HCT116 (cell line): Measurements from ENCODE around the gene SLIT1. TPM values are rescaled to one million over a fixed set of nuclear protein-coding genes. Genes with fewer than 3 reads are reported as not detected.

Experiments used
- ATAC-seq: fragments of 200-7000 bp; cut with Tn5 transposase; 2 replicates; pipeline ENCODE4 v1.9.1; 2020; ENCODE audit warnings: mild to moderate bottlenecking, moderate library complexity
- BruUV-seq: library from RNA; stranded (reverse); fragments of 400-500 nt; replicated peaks from 2 replicates; lab custom pipeline; 2021; lab: Mats Ljungman, UMichigan
- CTCF ChIA-PET: fragments of 300-600 bp; sonication (Branson Sonifier 250); formaldehyde crosslinking; loops from one replicate; lab custom pipeline; 2021; ENCODE audit warnings: antibody characterized with exemption; lab: Charles Lee
- POLR2A ChIA-PET: fragments of 300-600, 350-600 bp; sonication (Branson Sonifier 250); formaldehyde crosslinking; loops from one replicate; lab custom pipeline; 2021; ENCODE audit warnings: antibody characterized with exemption; lab: Charles Lee
- RAD21 ChIA-PET, 2 experiments: fragments of 300-600 bp; sonication (Branson Sonifier 250); formaldehyde crosslinking; loops; one replicate each; lab custom pipeline; 2023; ENCODE audit warnings: low total read pairs in 2 of 2; ENCODE audit not compliant: uncharacterized antibody in 2 of 2, unreplicated experiment in 2 of 2, low non-redundant PET in 1 of 2; lab: Charles Lee
- DNase-seq: peaks from one replicate; pipeline ENCODE4 v3.0.0-alpha.2; 2010; ENCODE audit warnings: low read depth, low spot score
- H2AFZ ChIP-seq: fragments of 200-600 bp; shearing (Covaris generic), sonication (generic); 2 replicates; pipeline ENCODE4 v1.6.1; 2017; ENCODE audit warnings: low read depth, mixed run types, mixed read lengths, antibody characterized with exemption, low read length; ENCODE audit not compliant: poor library complexity, severe bottlenecking
- H3K27ac ChIP-seq: 2 replicates; pipeline ENCODE4 v1.5.1; 2012; ENCODE audit warnings: low read depth, low read length
- H3K27me3 ChIP-seq: fragments of 200-600 bp; sonication (generic); 2 replicates; pipeline ENCODE4 v1.6.1; 2016; ENCODE audit warnings: mixed run types, low read length, mixed read lengths; ENCODE audit not compliant: insufficient read depth
- H3K36me3 ChIP-seq, 2 experiments: fragments of 200-500 bp in 1 of 2; fragments of 200-600 bp in 1 of 2; sonication (Bioruptor generic) in 1 of 2; sonication (generic) in 1 of 2; 2 replicates each; pipeline versions ENCODE4 v1.5.1 to v1.6.1; 2014 to 2016; ENCODE audit warnings: low read length in 2 of 2, inconsistent platforms in 1 of 2, mixed read lengths in 1 of 2, mixed run types in 1 of 2; ENCODE audit not compliant: insufficient read depth in 2 of 2, control insufficient read depth in 1 of 2
- H3K4me1 ChIP-seq, 2 experiments: fragments of 200-600 bp in 1 of 2; sonication (generic) in 1 of 2; 2 replicates each; pipeline versions ENCODE4 v1.5.1 to v1.6.1; 2012 to 2017; ENCODE audit warnings: low read length in 2 of 2, inconsistent platforms in 1 of 2, mild to moderate bottlenecking in 1 of 2, mixed read lengths in 1 of 2, mixed run types in 1 of 2, moderate library complexity in 1 of 2; ENCODE audit not compliant: insufficient read depth in 2 of 2, control insufficient read depth in 1 of 2
- H3K4me2 ChIP-seq: fragments of 200-600 bp; sonication (generic); 2 replicates; pipeline ENCODE4 v1.6.1; 2017; ENCODE audit warnings: mixed run types, low read length, mixed read lengths
- H3K4me3 ChIP-seq, 2 experiments: fragments of 200-600 bp in 1 of 2; sonication (generic) in 1 of 2; replicated peaks in 1 of 2; 2 replicates each; pipeline ENCODE4 v1.5.1; 2011 to 2016; ENCODE audit warnings: low read length in 2 of 2, control low read depth in 1 of 2, low read depth in 1 of 2, mild to moderate bottlenecking in 1 of 2, mixed read lengths in 1 of 2, mixed run types in 1 of 2
- H3K79me2 ChIP-seq: fragments of 200-600 bp; sonication (generic); 2 replicates; pipeline ENCODE4 v1.6.1; 2017; ENCODE audit warnings: mild to moderate bottlenecking, mixed run types, low read length, moderate library complexity, mixed read lengths; ENCODE audit not compliant: insufficient read depth
- H3K9ac ChIP-seq: fragments of 200-600 bp; sonication (generic); 2 replicates; pipeline ENCODE4 v1.6.1; 2016; ENCODE audit warnings: low read length, mixed read lengths
- H3K9me2 ChIP-seq: fragments of 200-600 bp; sonication (generic), shearing (Covaris generic); 2 replicates; pipeline ENCODE4 v1.6.1; 2017; ENCODE audit warnings: mixed run types, mild to moderate bottlenecking, moderate library complexity; ENCODE audit not compliant: insufficient read depth
- H3K9me3 ChIP-seq, 2 experiments: fragments of 200-500 bp in 1 of 2; fragments of 200-600 bp in 1 of 2; sonication (Bioruptor generic) in 1 of 2; sonication (generic) in 1 of 2; 2 replicates each; pipeline ENCODE4 v1.6.1; 2014 to 2017; ENCODE audit warnings: low read length in 2 of 2, mixed read lengths in 2 of 2, inconsistent platforms in 1 of 2, low read depth in 1 of 2, mild to moderate bottlenecking in 1 of 2, mixed run types in 1 of 2, moderate library complexity in 1 of 2; ENCODE audit not compliant: control insufficient read depth in 1 of 2, insufficient read depth in 1 of 2
- H4K20me1 ChIP-seq: fragments of 200-600 bp; sonication (generic), shearing (Covaris generic); 2 replicates; pipeline ENCODE4 v1.6.1; 2017; ENCODE audit warnings: mixed run types, mild to moderate bottlenecking, moderate library complexity; ENCODE audit not compliant: insufficient read depth
- CBX3 ChIP-seq: IDR thresholded peaks from 2 replicates; pipeline ENCODE4 v1.6.1; 2012; ENCODE audit warnings: low read depth
- CEBPB ChIP-seq: IDR thresholded peaks from 2 replicates; pipeline ENCODE4 v1.6.1; 2012; ENCODE audit warnings: low read depth
- EGR1 ChIP-seq: IDR thresholded peaks from 2 replicates; pipeline ENCODE4 v1.6.1; 2012; ENCODE audit warnings: low read depth
- ELF1 ChIP-seq: IDR thresholded peaks from 2 replicates; pipeline ENCODE4 v1.6.1; 2012; ENCODE audit warnings: low read depth, borderline replicate concordance
- EZH2 ChIP-seq: fragments of 200-600 bp; sonication (generic); IDR thresholded peaks from 2 replicates; pipeline ENCODE4 v1.6.1; 2017; ENCODE audit warnings: antibody characterized with exemption, mixed run types
- EZH2phosphoT487 ChIP-seq: fragments of 200-600 bp; IDR thresholded peaks from 2 replicates; pipeline ENCODE4 v1.6.1; 2018; ENCODE audit warnings: antibody characterized with exemption, borderline replicate concordance
- FOSL1 ChIP-seq: IDR thresholded peaks from 2 replicates; pipeline ENCODE4 v1.6.1; 2012; ENCODE audit warnings: low read depth
- POLR2A ChIP-seq: IDR thresholded peaks from 2 replicates; pipeline ENCODE4 v1.7.0; 2011; ENCODE audit warnings: borderline replicate concordance; ENCODE audit not compliant: insufficient read depth, insufficient read length; ENCODE audit errors: extremely low read depth
- RAD21 ChIP-seq: IDR thresholded peaks from 2 replicates; pipeline ENCODE4 v1.6.1; 2012; ENCODE audit warnings: low read depth, mild to moderate bottlenecking
- REST ChIP-seq: IDR thresholded peaks from 2 replicates; pipeline ENCODE4 v1.6.1; 2012; ENCODE audit warnings: low read depth
- SIN3A ChIP-seq: IDR thresholded peaks from 2 replicates; pipeline ENCODE4 v1.6.1; 2012; ENCODE audit warnings: low read depth
- SP1 ChIP-seq: IDR thresholded peaks from 2 replicates; pipeline ENCODE4 v1.6.1; 2012; ENCODE audit warnings: low read depth
- SRF ChIP-seq: IDR thresholded peaks from 2 replicates; pipeline ENCODE4 v1.6.1; 2012; ENCODE audit warnings: low read depth
- TCF7L2 ChIP-seq: IDR thresholded peaks from 2 replicates; pipeline ENCODE4 v1.7.0; 2011; ENCODE audit warnings: borderline replicate concordance, inconsistent platforms; ENCODE audit not compliant: insufficient read depth, insufficient read length; ENCODE audit errors: extremely low read depth
- YY1 ChIP-seq: IDR thresholded peaks from 2 replicates; pipeline ENCODE4 v1.6.1; 2011; ENCODE audit warnings: low read length, low read depth, moderate library complexity, mild to moderate bottlenecking; ENCODE audit not compliant: insufficient replicate concordance; ENCODE audit errors: extremely low read depth
- ZNF274 ChIP-seq: fragments of 200-500 bp; sonication (Bioruptor generic); IDR thresholded peaks from 2 replicates; pipeline ENCODE4 v1.6.1; 2014; ENCODE audit warnings: mild to moderate bottlenecking, low read depth, low read length, inconsistent platforms
- intact Hi-C: fragments of 100-400 bp; cut with micrococcal nuclease; formaldehyde crosslinking; loops from 2 replicates; pipeline ENCODE4 v1.10.0; 2022
- total RNA-seq: library from RNA; stranded (reverse); gene quantifications from one replicate; pipeline ENCODE4 v1.2.1, GENCODE V29; 2021; ENCODE audit not compliant: unreplicated experiment
- TF ChIP-seq, protein P1 (sequence below): IDR thresholded peaks from 2 replicates; pipeline ENCODE4 v1.6.1; 2011; ENCODE audit warnings: mild to moderate bottlenecking, low read length, moderate library complexity; ENCODE audit not compliant: insufficient replicate concordance; ENCODE audit errors: extremely low read depth
- TF ChIP-seq, protein P2 (sequence below): IDR thresholded peaks from 2 replicates; pipeline ENCODE4 v1.6.1; 2012

Gene SLIT1
- total RNA-seq, 1 experiment from 2014 or later = 0.42 TPM

DNA sequence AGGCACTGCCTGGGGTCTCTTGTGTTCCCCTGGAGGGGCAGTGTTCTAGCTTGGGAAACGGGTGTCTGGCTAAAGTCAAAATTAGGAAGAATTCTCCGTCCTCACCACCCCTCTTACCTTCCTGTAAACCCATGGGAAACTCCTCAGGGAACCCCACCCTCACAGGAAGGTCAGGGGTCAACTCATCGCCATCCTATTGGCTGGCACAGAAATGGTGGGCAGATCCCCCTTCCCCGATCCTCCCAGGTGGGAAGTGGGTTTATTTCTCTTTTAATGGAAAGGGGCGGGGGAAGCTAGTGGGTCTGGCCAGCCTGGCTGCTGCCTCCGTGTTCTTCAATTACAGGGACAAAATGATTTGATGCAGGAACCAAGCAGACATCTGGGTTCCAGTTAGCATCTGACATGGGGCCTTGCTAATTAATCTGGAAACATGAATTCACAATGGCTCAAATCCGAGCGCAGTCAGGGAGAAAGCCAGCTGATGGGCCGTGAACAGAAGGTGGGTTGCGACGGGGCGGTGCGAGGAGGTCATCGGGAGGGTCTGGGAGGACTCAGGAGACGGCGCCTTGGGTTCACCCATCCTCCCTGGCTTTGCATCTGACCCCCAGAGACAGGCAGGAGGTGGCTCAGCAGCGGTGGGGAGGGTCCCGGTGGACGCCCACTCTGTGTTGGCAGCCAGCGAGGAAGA lies 66.6 kb downstream of the SLIT1 start:
- no peaks in the 10 kb centered on the region for H3K79me2 ChIP-seq
- POLR2A ChIA-PET = no interaction called here
- H3K4me2 ChIP-seq = no peak overlapping the region
- no TSS peak for BruUV-seq
- H3K9ac ChIP-seq = no peak overlapping the region
- no peak overlapping the region for H3K4me3 ChIP-seq
- no peaks in the 10 kb centered on the region for H3K36me3 ChIP-seq
- TF ChIP-seq RAD21 (no peak), REST (no peak), SRF (no peak), SIN3A (no peak), SP1 (no peak), EZH2 (no peak), TCF7L2 (no peak), CBX3 (no peak), ZNF274 (no peak), EGR1 (no peak), POLR2A (no peak), ELF1 (no peak), YY1 (no peak), CEBPB (no peak), FOSL1 (no peak), EZH2phosphoT487 (no peak)
- TF ChIP-seq, protein P1, sequence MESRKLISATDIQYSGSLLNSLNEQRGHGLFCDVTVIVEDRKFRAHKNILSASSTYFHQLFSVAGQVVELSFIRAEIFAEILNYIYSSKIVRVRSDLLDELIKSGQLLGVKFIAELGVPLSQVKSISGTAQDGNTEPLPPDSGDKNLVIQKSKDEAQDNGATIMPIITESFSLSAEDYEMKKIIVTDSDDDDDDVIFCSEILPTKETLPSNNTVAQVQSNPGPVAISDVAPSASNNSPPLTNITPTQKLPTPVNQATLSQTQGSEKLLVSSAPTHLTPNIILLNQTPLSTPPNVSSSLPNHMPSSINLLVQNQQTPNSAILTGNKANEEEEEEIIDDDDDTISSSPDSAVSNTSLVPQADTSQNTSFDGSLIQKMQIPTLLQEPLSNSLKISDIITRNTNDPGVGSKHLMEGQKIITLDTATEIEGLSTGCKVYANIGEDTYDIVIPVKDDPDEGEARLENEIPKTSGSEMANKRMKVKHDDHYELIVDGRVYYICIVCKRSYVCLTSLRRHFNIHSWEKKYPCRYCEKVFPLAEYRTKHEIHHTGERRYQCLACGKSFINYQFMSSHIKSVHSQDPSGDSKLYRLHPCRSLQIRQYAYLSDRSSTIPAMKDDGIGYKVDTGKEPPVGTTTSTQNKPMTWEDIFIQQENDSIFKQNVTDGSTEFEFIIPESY = no peak
- TF ChIP-seq, protein P2, sequence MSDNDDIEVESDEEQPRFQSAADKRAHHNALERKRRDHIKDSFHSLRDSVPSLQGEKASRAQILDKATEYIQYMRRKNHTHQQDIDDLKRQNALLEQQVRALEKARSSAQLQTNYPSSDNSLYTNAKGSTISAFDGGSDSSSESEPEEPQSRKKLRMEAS = no peak
- no peaks in the 10 kb centered on the region for H4K20me1 ChIP-seq
- ATAC-seq (no peak), DNase-seq (no peak)
- no peak overlapping the region for H3K27ac ChIP-seq
- CTCF ChIA-PET = interaction anchor here (1.4 to 5.2 kb wide), 3 partner anchors 38 to 82 kb away, joined by 6 to 48 read pairs (median 7); no protein-coding TSS in a partner anchor
- H3K9me3 ChIP-seq = no peaks in the 10 kb centered on the region
- H3K27me3 ChIP-seq = peaks cover 35% of the 10 kb centered on the region
- intact Hi-C loops = no loop called here
- no peaks in the 10 kb centered on the region for H3K9me2 ChIP-seq
- H3K4me1 ChIP-seq = no peaks in the 10 kb centered on the region
- RAD21 ChIA-PET = no interaction called here
- no peak overlapping the region for H2AFZ ChIP-seq
